Vagina (tissue), 2 donors: ENCODE data around the gene ALDH1L1. TPM values are rescaled to one million over a fixed set of nuclear protein-coding genes. Genes with fewer than 3 reads are reported as not detected.

Experiments
- DNase-seq, 2 donors: peaks; one replicate each; pipeline ENCODE4 v3.0.0-alpha.2; 2017; ENCODE audit errors: extremely low spot score in 2 of 2
- H3K27ac ChIP-seq: fragments of 200-600 bp; sonication (generic); one replicate; pipeline ENCODE4 v1.5.1; 2019
- H3K27me3 ChIP-seq: fragments of 200-600 bp; sonication (generic); one replicate; pipeline ENCODE4 v1.5.1; 2019
- H3K36me3 ChIP-seq, 2 donors: fragments of 200-600 bp; sonication (generic); one replicate each; pipeline ENCODE4 v1.5.1; 2017 to 2019
- H3K4me1 ChIP-seq: fragments of 200-600 bp; sonication (generic); one replicate; pipeline ENCODE4 v1.5.1; 2019
- H3K4me3 ChIP-seq, 2 donors: fragments of 200-600 bp; sonication (generic); 1 replicate in 1 of 2; 2 replicates in 1 of 2; pipeline ENCODE4 v1.5.1; 2016 to 2019
- H3K9me3 ChIP-seq: fragments of 200-600 bp; sonication (generic); one replicate; pipeline ENCODE4 v1.5.1; 2019
- CTCF ChIP-seq, 3 experiments: fragments of 450-650 bp in 2 of 3; fragments of 200-600 bp in 1 of 3; sonication (generic) in 1 of 3; IDR thresholded peaks; one replicate each; pipeline ENCODE4 v1.5.1; 2017 to 2019; ENCODE audit warnings: antibody characterized with exemption in 3 of 3, mild to moderate bottlenecking in 2 of 3, moderate library complexity in 2 of 3
- POLR2A ChIP-seq, 2 donors: fragments of 450-650 bp; IDR thresholded peaks; one replicate each; pipeline ENCODE4 v1.6.1; 2017; ENCODE audit warnings: antibody characterized with exemption in 2 of 2, mild to moderate bottlenecking in 2 of 2, moderate library complexity in 2 of 2
- POLR2AphosphoS5 ChIP-seq, 2 donors: sonication (generic); formaldehyde crosslinking; IDR thresholded peaks; one replicate each; pipeline ENCODE4 v1.9.0; 2017; ENCODE audit warnings: antibody characterized with exemption in 2 of 2, mild to moderate bottlenecking in 2 of 2, low read depth in 1 of 2; ENCODE audit not compliant: insufficient read depth in 1 of 2
- intact Hi-C: fragments of 100-400 bp; cut with DNase I; formaldehyde crosslinking; loops from one replicate; pipeline ENCODE4 v1.15.1; 2023
- total RNA-seq: library from RNA; depleted of rRNA; stranded (reverse); fragments of >200 nt; gene quantifications from one replicate; pipeline ENCODE4 v1.2.3, GENCODE V29; 2016

The ALDH1L1 gene
- total RNA-seq, 1 donor from 2014 or later: 19.2 TPM

- DNase-seq: no peak
- TF ChIP-seq POLR2A (IDR thresholded peaks at IDR 0.05) (no peak), POLR2AphosphoS5 (IDR thresholded peaks at IDR 0.05; ENCODE audit: insufficient read depth in 1 of 2, low read depth in 1 of 2) (no peak), CTCF (IDR thresholded peaks at IDR 0.05) (no peak)
- no peaks in the 10 kb centered on the region for H3K9me3 ChIP-seq
- no peaks in the 10 kb centered on the region for H3K36me3 ChIP-seq
- no peaks in the 10 kb centered on the region for H3K4me1 ChIP-seq
- intact Hi-C loops: no loop called here
- no peak overlapping the region for H3K4me3 ChIP-seq
- no peak overlapping the region for H3K27ac ChIP-seq
- no peaks in the 10 kb centered on the region for H3K27me3 ChIP-seq
These were observed 24.6 kb downstream of the ALDH1L1 start for GRCh38 chr3:126155819-126156218.

GRCh38 chr3:126155280-126155640, 25.1 kb downstream of the ALDH1L1 start:
- Histone ChIP-seq H3K9me3 (no peaks in the 10 kb centered on the region), H3K27ac (no peak overlapping the region), H3K4me3 (no peak overlapping the region), H3K36me3 (no peaks in the 10 kb centered on the region), H3K27me3 (no peaks in the 10 kb centered on the region), H3K4me1 (no peaks in the 10 kb centered on the region)
- intact Hi-C loops: no loop called here
- TF ChIP-seq CTCF (IDR thresholded peaks at IDR 0.05) (no peak), POLR2AphosphoS5 (IDR thresholded peaks at IDR 0.05; ENCODE audit: insufficient read depth in 1 of 2, low read depth in 1 of 2) (no peak), POLR2A (IDR thresholded peaks at IDR 0.05) (no peak)
- DNase-seq: peak; percentile 64 to 81

- Histone ChIP-seq H3K36me3 (no peaks in the 10 kb centered on the region), H3K4me1 (no peaks in the 10 kb centered on the region), H3K27ac (no peak overlapping the region), H3K27me3 (no peaks in the 10 kb centered on the region), H3K4me3 (no peak overlapping the region), H3K9me3 (no peaks in the 10 kb centered on the region)
- peak in 1 of 2 donors; percentile 95 for DNase-seq
- TF ChIP-seq CTCF (IDR thresholded peaks at IDR 0.05) (no peak), POLR2A (IDR thresholded peaks at IDR 0.05) (no peak), POLR2AphosphoS5 (IDR thresholded peaks at IDR 0.05; ENCODE audit: insufficient read depth in 1 of 2, low read depth in 1 of 2) (no peak)
- intact Hi-C loops: no loop called here
These were observed 25.8 kb downstream of the ALDH1L1 start for GRCh38 chr3:126154391-126155279.

- intact Hi-C loops: no loop called here
- Histone ChIP-seq H3K27ac (no peak overlapping the region), H3K27me3 (no peaks in the 10 kb centered on the region), H3K4me3 (no peak overlapping the region), H3K36me3 (no peaks in the 10 kb centered on the region), H3K9me3 (no peaks in the 10 kb centered on the region), H3K4me1 (no peaks in the 10 kb centered on the region)
- DNase-seq: peak; percentile 64 to 82
- TF ChIP-seq POLR2A (IDR thresholded peaks at IDR 0.05) (no peak), POLR2AphosphoS5 (IDR thresholded peaks at IDR 0.05; ENCODE audit: insufficient read depth in 1 of 2, low read depth in 1 of 2) (no peak), CTCF (IDR thresholded peaks at IDR 0.05) (no peak)
These were observed 26.6 kb downstream of the ALDH1L1 start for GRCh38 chr3:126153695-126154360.
